ENCODE measurements around the gene RAB7B. TPM values are rescaled to one million over a fixed set of nuclear protein-coding genes. Genes with fewer than 3 reads are reported as not detected.

Gene RAB7B
- total and polyA plus RNA-seq, 2 of the 13 experiments (the other 11 are each of a cell fraction or from before 2014, with no cell fraction given), result 0.05 to 0.46 TPM

DNA sequence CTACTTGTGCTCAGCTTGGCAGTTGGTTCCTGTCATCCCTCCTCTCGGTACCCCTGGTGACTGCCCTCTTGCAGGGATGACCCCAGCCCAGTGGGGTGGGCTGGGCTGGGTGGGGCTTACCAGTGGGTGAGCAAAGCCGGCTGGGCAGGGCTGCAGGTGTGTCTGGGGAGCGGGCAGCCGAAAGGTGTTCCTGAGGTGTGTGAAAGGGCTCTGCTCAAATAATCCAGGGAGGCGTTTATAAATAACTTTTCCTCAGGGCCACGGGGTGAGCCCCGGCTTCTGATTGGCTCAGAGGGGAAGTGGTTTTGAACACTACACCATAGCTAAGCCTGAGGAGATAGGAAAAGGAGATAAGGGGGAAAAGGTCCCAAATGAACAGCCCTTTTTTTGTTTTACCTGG is 60.0 kb downstream of the RAB7B start, which contains the start of gene SLC26A9 (continued):
- TF ChIP-seq CHD2 (IDR thresholded peaks at IDR 0.05; ENCODE audit: low read depth, low read length), result no peak
- TF ChIP-seq CC2D1A (CRISPR knock-in tag; IDR thresholded peaks at IDR 0.05), result no peak
- no peak for TF ChIP-seq RORA (CRISPR knock-in tag; IDR thresholded peaks at IDR 0.05)
- TF ChIP-seq U2AF1 (optimal IDR thresholded peaks at IDR 0.05; ENCODE audit: low read depth, low read length), result no peak
- TF ChIP-seq NRL (CRISPR knock-in tag; IDR thresholded peaks at IDR 0.05; ENCODE audit: borderline replicate concordance), result no peak
- TF ChIP-seq KLF9 (CRISPR knock-in tag; IDR thresholded peaks at IDR 0.05; ENCODE audit: low read depth), result no peak
- no peak for TF ChIP-seq HDAC2 (CRISPR knock-in tag; IDR thresholded peaks at IDR 0.05)

GRCh38 chr1:205942631-205943159 is 60.5 kb downstream of the RAB7B start:
- peaks cover 13% of the 10 kb centered on the region for H3K4me1 ChIP-seq (ENCODE audit: insufficient read depth, low read length)
- H3K27me3 ChIP-seq (ENCODE audit: control insufficient read depth in 1 of 2, insufficient read depth in 2 of 2, low read length in 2 of 2), result peaks cover 5 to 75% of the 10 kb centered on the region in 2 experiments; a peak in 4 of 5 replicates
- WGBS (ENCODE audit: low lambda C conversion rate), result 12% methylated on average over 12 of the region's 12 CpGs
- CTCF ChIA-PET (ENCODE audit: low intra/inter-chr PET ratio, low total read pairs), result no interaction called here
- DNase-seq (ENCODE audit: low spot score) (no peak), ATAC-seq (no peak), FAIRE-seq (no peak)
- H3K9ac ChIP-seq (ENCODE audit: insufficient read depth, low read depth, low read length), result no peak overlapping the region
- no peaks in the 10 kb centered on the region for H3K9me3 ChIP-seq (ENCODE audit: low read length)
- H2AFZ ChIP-seq (ENCODE audit: low read length), result no peak overlapping the region
- intact Hi-C loops (cut with micrococcal nuclease; ENCODE audit: unreplicated experiment), result no loop called here
- no peaks in the 10 kb centered on the region for H3K79me2 ChIP-seq (ENCODE audit: insufficient read depth, low read length)
- TF ChIP-seq MLLT10 (CRISPR knock-in tag; IDR thresholded peaks at IDR 0.05) (no peak), ZIK1 (CRISPR knock-in tag; IDR thresholded peaks at IDR 0.05; ENCODE audit: borderline replicate concordance, low read depth) (no peak), ZNF546 (CRISPR knock-in tag; conservative IDR thresholded peaks at IDR 0.05) (no peak), FOXK1 (CRISPR knock-in tag; IDR thresholded peaks at IDR 0.05; ENCODE audit: borderline replicate concordance, low read depth) (no peak), HOXA9 (CRISPR knock-in tag; IDR thresholded peaks at IDR 0.05; ENCODE audit: borderline replicate concordance) (no peak), ARHGAP35 (CRISPR knock-in tag; IDR thresholded peaks at IDR 0.05; ENCODE audit: borderline replicate concordance) (no peak), POLR2G (IDR thresholded peaks at IDR 0.05; ENCODE audit: low read depth, low read length) (no peak), BCL6 (CRISPR knock-in tag; IDR thresholded peaks at IDR 0.05) (no peak), XRCC5 (optimal IDR thresholded peaks at IDR 0.05; ENCODE audit: low read length) (no peak), KLF12 (CRISPR knock-in tag; IDR thresholded peaks at IDR 0.05; ENCODE audit: borderline replicate concordance) (no peak)
- TF ChIP-seq, protein P1, sequence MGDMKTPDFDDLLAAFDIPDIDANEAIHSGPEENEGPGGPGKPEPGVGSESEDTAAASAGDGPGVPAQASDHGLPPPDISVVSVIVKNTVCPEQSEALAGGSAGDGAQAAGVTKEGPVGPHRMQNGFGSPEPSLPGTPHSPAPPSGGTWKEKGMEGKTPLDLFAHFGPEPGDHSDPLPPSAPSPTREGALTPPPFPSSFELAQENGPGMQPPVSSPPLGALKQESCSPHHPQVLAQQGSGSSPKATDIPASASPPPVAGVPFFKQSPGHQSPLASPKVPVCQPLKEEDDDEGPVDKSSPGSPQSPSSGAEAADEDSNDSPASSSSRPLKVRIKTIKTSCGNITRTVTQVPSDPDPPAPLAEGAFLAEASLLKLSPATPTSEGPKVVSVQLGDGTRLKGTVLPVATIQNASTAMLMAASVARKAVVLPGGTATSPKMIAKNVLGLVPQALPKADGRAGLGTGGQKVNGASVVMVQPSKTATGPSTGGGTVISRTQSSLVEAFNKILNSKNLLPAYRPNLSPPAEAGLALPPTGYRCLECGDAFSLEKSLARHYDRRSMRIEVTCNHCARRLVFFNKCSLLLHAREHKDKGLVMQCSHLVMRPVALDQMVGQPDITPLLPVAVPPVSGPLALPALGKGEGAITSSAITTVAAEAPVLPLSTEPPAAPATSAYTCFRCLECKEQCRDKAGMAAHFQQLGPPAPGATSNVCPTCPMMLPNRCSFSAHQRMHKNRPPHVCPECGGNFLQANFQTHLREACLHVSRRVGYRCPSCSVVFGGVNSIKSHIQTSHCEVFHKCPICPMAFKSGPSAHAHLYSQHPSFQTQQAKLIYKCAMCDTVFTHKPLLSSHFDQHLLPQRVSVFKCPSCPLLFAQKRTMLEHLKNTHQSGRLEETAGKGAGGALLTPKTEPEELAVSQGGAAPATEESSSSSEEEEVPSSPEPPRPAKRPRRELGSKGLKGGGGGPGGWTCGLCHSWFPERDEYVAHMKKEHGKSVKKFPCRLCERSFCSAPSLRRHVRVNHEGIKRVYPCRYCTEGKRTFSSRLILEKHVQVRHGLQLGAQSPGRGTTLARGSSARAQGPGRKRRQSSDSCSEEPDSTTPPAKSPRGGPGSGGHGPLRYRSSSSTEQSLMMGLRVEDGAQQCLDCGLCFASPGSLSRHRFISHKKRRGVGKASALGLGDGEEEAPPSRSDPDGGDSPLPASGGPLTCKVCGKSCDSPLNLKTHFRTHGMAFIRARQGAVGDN (CRISPR knock-in tag; IDR thresholded peaks at IDR 0.05), result no peak
- TF ChIP-seq, protein P2, sequence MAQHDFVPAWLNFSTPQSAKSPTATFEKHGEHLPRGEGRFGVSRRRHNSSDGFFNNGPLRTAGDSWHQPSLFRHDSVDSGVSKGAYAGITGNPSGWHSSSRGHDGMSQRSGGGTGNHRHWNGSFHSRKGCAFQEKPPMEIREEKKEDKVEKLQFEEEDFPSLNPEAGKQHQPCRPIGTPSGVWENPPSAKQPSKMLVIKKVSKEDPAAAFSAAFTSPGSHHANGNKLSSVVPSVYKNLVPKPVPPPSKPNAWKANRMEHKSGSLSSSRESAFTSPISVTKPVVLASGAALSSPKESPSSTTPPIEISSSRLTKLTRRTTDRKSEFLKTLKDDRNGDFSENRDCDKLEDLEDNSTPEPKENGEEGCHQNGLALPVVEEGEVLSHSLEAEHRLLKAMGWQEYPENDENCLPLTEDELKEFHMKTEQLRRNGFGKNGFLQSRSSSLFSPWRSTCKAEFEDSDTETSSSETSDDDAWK (CRISPR knock-in tag; IDR thresholded peaks at IDR 0.05), result no peak
- H3K4me3 ChIP-seq (replicated peaks in 1 of 3; ENCODE audit: insufficient read depth in 1 of 3, low read depth in 2 of 3, low read length in 3 of 3), result no peak overlapping the region
- no peaks in the 10 kb centered on the region for H4K20me1 ChIP-seq (ENCODE audit: insufficient read depth, low read length)
- no TSS peak for BruUV-seq (replicated peaks)
- no peak overlapping the region for H3K4me2 ChIP-seq (ENCODE audit: low read depth, low read length)
- H3K27ac ChIP-seq (ENCODE audit: extremely low read length, insufficient read depth, low read length), result no peak overlapping the region
- H3K36me3 ChIP-seq (replicated peaks in 1 of 2; ENCODE audit: control insufficient read depth in 1 of 2, insufficient read depth in 2 of 2, low read length in 2 of 2), result no peaks in the 10 kb centered on the region
- POLR2A ChIA-PET, result no interaction called here
- in situ Hi-C loops (cut with HindIII; ENCODE audit: extremely low pct_ligation_motif_present, low pct_unique_long_range_greater_than_20kb), result no loop called here
